IMR-90 (cell line): ENCODE results near the gene HPN.

Experiments used
- BHLHE40 ChIP-seq: fragments of 150-350 bp; IDR thresholded peaks from 2 replicates; pipeline ENCODE4 v1.6.1; 2016; ENCODE audit warnings: mild to moderate bottlenecking, low read depth, low read length
- CTCF ChIP-seq: conservative IDR thresholded peaks from 2 replicates; pipeline ENCODE4 v1.5.1; 2012; ENCODE audit warnings: mild to moderate bottlenecking, low read depth, low read length, improper control_type of control experiment
- ELK1 ChIP-seq: fragments of 150-350 bp; IDR thresholded peaks from 2 replicates; pipeline ENCODE4 v1.6.1; 2016; ENCODE audit warnings: low read depth, mild to moderate bottlenecking, low read length, moderate library complexity, borderline replicate concordance
- MAFK ChIP-seq: IDR thresholded peaks from 2 replicates; pipeline ENCODE4 v1.6.1; 2012; ENCODE audit warnings: low read depth, low read length, improper control_type of control experiment
- MXI1 ChIP-seq: IDR thresholded peaks from 2 replicates; pipeline ENCODE4 v1.6.1; 2012; ENCODE audit warnings: low read depth, mild to moderate bottlenecking, low read length, moderate library complexity, borderline replicate concordance
- POLR2A ChIP-seq: IDR thresholded peaks from 2 replicates; pipeline ENCODE4 v1.6.1; 2012; ENCODE audit warnings: mild to moderate bottlenecking, low read depth, low read length
- RAD21 ChIP-seq: IDR thresholded peaks from 2 replicates; pipeline ENCODE4 v1.6.1; 2012; ENCODE audit warnings: low read length, improper control_type of control experiment
- RFX5 ChIP-seq: IDR thresholded peaks from 2 replicates; pipeline ENCODE4 v1.8.0; 2012; ENCODE audit warnings: low read depth, mild to moderate bottlenecking, low read length, moderate library complexity
- SMC3 ChIP-seq: fragments of 150-350 bp; IDR thresholded peaks from 2 replicates; pipeline ENCODE4 v1.6.1; 2016; ENCODE audit warnings: low read depth, mild to moderate bottlenecking, antibody characterized with exemption, low read length, moderate library complexity
- USF2 ChIP-seq: fragments of 150-350 bp; IDR thresholded peaks from 2 replicates; pipeline ENCODE4 v1.6.1; 2017; ENCODE audit warnings: mild to moderate bottlenecking, antibody characterized with exemption, low read length, low read depth

DNA sequence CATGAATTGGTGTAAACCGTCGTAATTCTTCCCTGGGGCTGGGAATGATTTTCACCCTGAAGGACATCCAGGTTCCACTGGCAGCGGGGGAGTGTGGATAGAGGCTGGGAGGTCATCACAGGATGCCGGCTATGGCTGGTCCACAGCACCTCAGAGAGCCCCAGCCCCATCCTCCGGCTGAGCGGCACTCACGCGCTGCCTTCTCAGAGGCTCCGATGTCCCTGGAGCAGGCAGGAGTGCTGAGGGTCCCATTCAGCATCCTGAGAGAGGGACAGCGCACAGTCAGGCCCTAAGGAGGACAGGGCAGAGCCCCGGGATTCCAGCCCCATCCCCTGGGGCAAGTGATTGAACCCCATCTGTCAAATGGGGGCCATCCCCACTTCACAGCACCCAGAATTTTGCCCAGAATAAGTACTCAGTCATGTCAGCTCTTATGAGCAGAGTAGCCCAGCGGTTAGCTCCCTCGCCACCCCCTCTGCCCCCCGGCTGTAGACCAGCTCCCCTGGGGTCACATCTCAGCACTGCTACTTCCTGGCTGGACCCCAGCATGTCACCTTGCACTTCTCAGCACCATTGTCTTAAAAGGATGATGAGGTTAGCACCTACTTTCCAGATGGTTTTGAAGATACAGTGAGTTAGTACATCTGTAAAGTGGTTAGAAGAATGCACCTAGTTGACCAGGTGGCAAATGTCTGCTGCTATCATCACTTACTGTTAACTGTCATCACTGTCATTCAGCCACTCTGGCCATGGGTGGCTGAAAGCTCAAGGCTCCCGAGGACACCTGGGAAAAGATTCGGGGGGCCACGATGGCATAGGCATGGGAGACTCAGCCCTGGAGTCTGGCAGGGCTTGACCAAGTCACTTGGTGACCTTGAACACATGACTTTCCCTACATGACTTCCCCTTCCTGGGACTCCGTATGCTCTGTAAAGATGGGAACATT is 29.5 kb upstream of the HPN start:
- TF ChIP-seq MAFK = no peak
- no peak for TF ChIP-seq CTCF
- no peak for TF ChIP-seq ELK1
- TF ChIP-seq POLR2A = no peak
- no peak for TF ChIP-seq MXI1
- no peak for TF ChIP-seq RAD21
- no peak for TF ChIP-seq USF2
- no peak for TF ChIP-seq BHLHE40
- TF ChIP-seq RFX5 = no peak
- TF ChIP-seq SMC3 = no peak
